GM18951 (cell line): ENCODE measurements around the gene TAB2.
"Not testable (repeated sequence)": the region's sequence is repeated elsewhere in the genome, so short reads cannot be mapped to it uniquely, and the experiment has no call there.

Source experiments
- POLR2A ChIP-seq: IDR thresholded peaks from 4 replicates; pipeline ENCODE4 v1.6.1; 2011; ENCODE audit warnings: mild to moderate bottlenecking; ENCODE audit not compliant: insufficient read length, insufficient read depth; ENCODE audit errors: extremely low read depth
- in situ Hi-C: fragments of 300-500 bp; cut with MboI; formaldehyde crosslinking; loops from one replicate; pipeline ENCODE4 v1.12.0; 2022; ENCODE audit warnings: low sequenced_read_pairs, mixed read lengths, inconsistent platforms; ENCODE audit not compliant: unreplicated experiment

TAB2 gene

DNA sequence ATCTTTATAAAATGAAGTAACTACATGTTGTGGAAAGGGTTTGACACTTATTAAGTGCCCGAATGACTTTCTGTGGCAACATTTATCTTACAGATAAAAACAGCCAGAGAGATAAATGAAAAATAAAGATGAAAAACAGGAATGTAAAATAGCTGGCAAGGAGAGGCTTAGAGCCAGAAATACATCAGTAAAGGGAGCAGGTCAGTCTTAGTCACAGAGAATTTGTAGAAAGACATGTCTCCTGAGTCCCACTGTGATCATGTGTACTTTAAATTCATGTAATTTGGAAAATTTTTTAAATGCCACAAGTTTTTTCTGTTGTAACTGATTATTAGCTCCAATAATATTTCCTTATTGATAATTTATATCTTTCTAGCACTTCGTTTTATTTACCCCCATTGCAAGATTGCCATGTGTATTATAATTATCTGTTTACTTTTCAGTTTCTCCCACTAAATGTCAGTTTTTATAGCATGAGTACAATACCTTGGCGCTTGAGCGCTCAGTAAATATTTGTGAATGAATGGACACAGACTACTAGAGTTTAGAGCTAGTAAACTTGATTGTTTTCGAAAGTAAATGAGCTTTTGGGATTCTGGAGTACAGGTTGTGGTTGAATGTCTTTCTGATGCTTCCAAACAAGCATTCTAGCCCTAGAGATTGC is 15.2 kb downstream of the TAB2 start:
- in situ Hi-C loops: no loop called here
- TF ChIP-seq POLR2A: no peak

DNA sequence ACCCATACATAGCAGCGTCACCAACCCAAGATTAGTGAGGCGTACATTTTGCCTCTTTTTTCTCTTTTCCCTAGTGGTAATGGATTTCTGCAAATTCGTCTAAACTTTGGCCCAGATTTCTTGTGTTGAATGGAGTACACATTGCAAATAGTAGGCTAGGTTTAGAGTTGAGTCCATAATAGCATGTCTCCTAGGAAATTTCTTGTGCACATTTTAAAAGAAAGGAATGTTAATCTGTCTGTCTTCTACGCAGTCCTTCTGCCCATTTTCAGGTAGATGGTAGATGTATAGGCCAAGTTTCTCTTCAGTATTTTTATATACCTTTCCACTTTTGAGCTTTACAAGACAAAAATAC is 15.7 kb downstream of the TAB2 start:
- in situ Hi-C loops: no loop called here
- TF ChIP-seq POLR2A: no peak

DNA sequence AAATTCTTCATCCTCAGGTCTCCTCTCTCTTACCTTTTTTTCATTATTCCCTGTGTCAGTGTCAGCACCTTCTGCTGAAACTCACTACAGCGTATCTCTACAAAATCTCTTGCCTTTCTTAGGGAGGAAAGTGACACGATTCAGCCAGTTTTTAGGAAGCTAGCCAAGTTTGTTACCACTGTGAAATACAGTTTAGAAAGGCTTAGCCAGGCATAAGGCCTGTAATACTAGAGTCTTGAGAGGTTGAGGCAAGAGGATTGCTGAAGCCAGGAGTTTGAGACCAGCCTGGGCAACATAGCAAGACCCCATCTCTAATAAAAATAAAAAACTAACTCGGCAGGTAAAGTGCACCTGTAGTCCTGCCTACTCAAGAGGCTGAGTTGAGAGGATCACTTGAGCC is 16.7 kb downstream of the TAB2 start:
- no peak for TF ChIP-seq POLR2A
- in situ Hi-C loops: no loop called here

DNA sequence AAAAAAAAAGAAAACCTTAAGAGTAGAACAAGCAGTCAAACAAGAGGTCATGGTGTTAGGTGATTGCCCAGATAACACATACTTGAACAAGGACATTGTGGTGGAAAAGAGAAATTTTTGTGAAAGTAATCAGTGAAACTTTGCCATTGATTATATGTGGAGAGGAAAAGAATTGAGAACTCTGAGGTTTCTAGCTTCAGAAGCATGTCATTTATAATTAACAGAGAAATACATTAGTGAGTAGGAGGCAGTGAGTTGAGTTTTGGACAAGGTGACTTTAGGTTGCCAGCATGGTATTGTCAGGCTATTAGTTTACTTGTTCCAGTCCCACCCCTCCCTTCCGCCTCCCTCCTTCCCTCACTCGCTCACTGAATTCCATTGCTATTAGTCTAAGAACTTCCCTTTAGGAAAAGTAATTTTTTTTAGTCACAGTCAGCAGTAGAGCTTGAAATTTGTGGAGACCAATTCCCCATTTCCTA is 17.2 kb downstream of the TAB2 start:
- in situ Hi-C loops: no loop called here
- TF ChIP-seq POLR2A: no peak

DNA sequence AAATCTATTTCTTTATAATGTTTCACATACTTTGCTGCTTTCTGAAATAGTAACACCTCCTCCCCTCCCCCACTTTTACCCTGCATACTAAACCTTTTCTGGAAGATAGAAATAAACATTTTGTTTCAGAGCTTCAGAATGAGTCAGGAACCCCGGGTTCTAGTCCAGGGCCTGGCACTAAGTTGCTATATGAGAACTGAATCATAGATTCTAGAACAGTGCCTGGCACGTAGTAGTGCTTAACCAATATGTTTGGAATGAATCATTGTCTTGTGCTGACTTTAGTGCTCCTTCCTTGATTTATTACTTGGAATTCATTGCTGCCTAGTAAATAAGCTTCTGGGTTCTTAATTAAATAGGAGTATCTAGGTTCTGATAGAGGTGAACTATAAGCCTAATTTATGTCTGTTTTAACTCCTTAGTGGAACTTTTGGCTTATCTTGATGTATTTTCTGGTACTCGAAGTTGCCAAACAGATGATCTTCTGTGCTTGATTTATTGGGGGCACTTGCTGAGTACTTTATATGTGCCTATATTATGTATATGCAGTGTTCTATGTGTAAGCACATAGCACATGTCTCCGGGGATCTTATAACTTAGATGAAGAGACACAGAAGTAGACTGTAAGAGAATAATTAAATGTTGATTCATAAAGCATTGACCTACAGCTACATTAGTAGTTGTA is 18.6 kb downstream of the TAB2 start:
- in situ Hi-C loops: no loop called here
- TF ChIP-seq POLR2A: no peak

DNA sequence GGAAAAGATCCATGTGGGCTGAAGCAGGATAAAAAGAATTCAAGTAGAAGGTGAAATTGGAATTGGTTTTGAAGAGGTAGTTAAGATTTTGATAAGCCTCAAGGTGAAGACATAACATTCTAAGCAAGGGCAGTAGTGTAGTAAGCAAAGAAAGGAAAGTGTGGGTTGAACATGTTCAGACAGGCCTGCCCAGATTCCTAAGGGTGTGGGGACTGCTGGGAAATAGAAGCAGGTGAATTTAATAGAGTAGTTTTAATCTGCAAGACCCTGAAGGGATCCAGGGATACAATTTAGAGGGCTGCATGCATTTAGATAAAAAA is 19.1 kb downstream of the TAB2 start:
- TF ChIP-seq POLR2A: no peak
- in situ Hi-C loops: no loop called here

DNA sequence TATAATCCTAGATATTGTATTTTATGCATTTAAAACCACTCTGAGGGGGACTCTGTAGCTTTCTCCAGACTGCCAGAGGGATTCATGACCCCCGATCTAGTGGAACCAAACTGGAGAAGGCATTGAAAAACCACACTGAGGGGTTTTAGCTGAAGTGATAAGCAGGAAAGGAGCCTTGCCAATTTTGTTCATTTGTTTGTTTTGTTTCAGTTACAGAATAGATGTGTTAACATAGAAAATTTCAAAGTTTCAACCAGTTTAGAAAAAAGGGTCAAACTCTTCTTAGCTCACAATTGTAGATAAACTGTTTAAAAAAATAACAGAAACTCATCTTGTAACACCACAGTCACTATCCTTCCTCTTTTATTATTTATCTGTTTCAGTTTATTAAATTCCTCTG is 19.8 kb downstream of the TAB2 start:
- in situ Hi-C loops: no loop called here
- no peak for TF ChIP-seq POLR2A

DNA sequence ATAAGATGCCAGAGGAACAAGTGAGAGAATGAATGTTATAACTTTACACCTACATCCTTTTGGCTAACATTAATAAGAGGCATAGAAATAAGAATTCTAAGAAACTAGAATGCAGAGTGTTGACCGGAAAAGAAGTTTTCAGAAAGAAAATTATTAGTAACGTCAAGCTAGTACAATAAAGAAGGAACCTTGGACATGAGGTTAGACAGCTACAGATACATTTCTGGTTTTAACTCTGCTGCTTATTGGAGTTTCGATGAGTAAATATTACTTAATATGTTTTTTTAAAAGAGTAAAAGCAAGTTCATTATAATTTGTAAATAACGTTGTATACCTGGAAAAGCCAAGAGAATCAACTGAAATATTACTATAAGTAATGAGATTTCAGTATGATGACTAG is 22.7 kb downstream of the TAB2 start:
- no peak for TF ChIP-seq POLR2A
- in situ Hi-C loops: no loop called here

DNA sequence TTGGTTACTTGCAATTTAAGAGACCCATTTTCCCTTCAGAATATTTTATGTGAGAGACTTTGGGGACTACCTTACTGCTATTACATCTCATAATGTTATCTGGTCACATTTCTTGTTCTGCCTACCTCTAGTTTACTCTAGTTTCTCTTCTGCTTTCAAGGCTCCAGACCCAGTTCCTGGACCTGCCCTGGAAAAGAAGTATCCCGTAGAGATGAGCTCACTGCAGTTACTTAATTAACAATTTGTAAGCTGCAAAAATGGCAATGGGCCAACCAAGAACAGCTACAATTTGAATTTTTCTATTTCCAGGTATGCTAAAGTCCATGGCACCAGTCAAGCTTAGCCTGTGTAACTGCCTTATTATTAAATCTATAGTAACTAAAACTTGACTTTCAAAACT is 25.0 kb downstream of the TAB2 start:
- no peak for TF ChIP-seq POLR2A
- in situ Hi-C loops: no loop called here

DNA sequence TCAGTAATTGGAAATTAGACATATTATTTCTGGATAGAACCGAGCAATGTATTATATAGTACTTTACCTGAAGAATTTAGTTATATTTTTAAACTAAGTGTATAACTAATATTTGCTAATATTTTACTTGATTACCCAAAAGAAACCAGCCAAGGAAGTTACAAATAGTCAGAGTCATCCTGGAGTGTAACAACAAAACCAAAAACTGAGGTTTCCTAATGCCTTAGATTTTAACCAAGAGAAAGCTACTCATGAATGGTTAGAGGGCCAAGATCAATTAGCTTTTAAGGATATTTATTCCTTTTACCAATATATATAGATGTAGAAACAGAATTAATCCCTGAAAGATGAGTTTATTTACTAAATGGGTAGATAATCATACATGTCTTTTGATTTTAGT is 26.0 kb downstream of the TAB2 start:
- in situ Hi-C loops: no loop called here
- no peak for TF ChIP-seq POLR2A

DNA sequence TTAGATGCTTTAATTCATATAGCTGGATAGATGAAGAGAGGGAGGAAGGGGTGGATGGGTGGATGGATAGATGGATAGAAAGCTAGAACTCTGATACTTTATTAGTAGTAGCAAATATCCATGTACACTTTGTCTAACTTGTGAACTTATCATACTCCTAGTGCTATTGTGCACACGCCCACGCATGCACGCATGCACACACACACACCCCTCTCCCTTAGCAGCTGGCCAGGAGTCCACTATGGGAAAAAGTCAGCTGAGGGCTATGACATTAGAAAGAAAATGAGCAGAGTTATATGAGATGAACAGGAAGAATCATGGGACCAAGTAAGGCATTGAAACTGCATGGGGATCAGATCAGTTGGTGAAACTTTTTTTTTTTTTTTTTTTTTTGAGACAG is 28.6 kb downstream of the TAB2 start:
- in situ Hi-C loops: no loop called here
- no peak for TF ChIP-seq POLR2A

DNA sequence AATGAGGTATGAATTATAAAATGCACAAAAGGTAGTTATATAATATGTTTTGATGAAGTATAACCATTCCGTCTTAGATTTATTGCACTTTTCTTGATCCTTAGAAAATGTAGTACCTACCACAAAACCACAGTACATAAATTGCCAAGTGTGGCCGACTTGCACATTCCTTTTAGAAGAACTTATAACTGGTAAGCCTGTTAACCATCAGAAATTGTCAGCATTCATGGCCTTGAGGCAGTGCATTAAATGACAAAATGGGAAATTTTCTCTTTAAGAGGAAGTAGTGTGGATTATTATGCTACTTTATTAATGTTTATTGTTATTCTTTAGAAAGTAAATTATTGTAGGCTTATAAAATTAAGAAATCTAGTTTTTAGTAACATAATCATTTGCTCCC is 29.6 kb downstream of the TAB2 start:
- in situ Hi-C loops: no loop called here

DNA sequence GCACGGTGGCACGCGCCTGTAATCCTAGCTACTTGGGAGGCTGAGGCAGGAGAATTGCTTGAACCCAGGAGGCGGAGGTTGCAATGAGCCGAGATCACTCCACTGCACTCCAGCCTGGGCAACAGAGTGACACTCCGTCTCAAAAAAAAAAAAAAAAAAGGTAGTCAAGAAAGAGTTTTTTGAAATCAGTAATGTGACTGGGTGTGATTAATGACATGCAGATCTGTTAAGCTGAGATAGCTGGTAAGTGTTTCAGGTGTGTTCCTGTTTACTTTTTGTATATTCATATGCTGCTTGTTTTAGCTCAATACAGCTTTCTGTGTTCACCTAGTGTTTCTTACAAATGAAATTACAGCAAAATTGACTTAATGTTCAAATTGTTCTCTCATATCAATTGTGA is 31.8 kb downstream of the TAB2 start:
- in situ Hi-C loops: not testable (repeated sequence)

More for the DNA sequence above, 29.6 kb downstream of the TAB2 start:
- TF ChIP-seq POLR2A: no peak

DNA sequence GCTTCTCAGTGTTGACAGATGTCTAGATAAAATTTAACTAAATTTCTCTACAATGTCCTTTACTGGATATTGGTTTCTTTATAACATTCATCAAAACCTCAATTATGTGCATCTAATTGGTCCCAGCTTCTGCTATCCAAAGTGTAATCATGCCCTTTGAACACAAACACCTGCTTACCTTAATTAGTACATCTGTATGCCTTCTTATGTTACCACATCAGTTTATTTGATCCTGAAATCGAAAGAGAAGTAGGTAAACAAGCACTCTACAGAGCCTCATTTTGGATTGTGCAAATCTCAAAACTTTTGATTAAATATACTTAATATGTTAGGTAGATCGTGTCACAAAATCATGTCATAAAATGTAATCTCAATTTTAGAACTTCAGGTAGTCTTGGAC is 36.5 kb downstream of the TAB2 start:
- in situ Hi-C loops: no loop called here
- no peak for TF ChIP-seq POLR2A
